H54 (cell line): ENCODE measurements around the gene FAM114A1.
A peak's percentile ranks its signal among the peaks of the same experiment; 100 is the strongest.

Experiments used
- DNase-seq: peaks from one replicate; pipeline ENCODE4 v3.0.0; 2011; ENCODE audit warnings: low spot score, mixed read lengths; ENCODE audit not compliant: insufficient read length
- FAIRE-seq: peaks from 3 replicates; lab custom pipeline; 2011; peaks lifted over from hg19 to GRCh38; lab: Jason Lieb, UNC
- POLR2A ChIP-seq: IDR thresholded peaks from 2 replicates; pipeline ENCODE4 v1.6.1; 2011; ENCODE audit warnings: low read depth, mild to moderate bottlenecking, low read length

Gene FAM114A1

DNA sequence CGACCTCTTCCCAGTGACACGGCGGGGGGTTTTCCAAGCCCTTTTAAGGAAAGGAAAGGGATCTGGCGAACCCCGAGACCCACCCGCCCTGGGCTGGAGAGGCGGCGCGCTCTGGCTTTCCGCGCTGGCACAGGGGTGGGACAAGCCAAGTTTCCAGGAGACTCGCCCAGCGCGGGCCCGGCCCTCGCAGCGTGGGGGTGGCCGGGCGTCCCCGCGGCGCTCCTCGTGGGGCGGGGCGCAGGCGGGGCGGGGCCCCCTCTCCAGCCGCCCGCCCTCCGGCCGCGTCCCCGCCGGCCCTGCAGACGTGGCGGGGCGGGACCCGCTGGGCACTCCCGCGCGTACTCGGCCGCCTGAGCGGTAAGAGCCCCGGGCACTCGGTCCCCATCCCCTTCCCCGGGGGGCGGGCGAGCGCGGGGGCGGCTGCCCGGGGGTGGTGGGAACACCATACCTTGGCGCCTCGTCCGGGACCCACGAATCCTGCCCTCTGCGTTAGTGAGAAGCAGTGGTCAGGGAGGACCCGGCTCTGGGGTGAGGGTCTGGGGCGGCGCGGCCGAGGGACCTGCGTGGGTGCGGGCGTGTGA is at the start of gene FAM114A1:
Gene FAM114A1 (plus strand): TSS at position 329 of the 581 bp plus-strand sequence. CDS start 10,273 bp downstream, outside the sequence.
- FAIRE-seq (no peak), DNase-seq (peak; percentile 70)
- peak; percentile 45 for TF ChIP-seq POLR2A

DNA sequence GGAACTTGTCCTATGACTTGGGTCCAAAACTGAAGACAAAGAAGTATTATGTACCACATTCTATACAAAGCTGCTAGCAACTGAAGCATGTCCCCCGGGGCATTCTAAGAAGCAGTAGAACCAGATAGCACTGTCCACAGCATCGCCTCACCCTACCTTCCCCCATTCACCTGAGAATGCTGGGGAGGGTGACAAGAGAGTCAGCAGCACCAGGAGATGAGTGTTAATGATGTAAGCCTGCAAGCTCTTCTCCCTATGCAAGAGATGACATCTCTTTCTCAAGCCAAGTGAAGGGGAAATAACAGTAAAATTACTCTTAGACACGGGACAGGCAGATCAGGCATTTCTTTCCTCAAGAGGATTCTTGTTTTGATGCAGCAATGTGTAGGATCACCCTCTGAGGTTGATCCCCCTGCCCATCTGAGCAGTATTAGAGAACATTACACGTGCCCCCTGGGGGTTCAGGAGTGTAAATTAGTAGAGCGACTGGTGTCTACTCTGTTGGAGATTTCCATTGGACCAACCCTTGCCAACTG is 49.1 kb upstream of the FAM114A1 start:
- FAIRE-seq (no peak), DNase-seq (no peak)
- no peak for TF ChIP-seq POLR2A

DNA sequence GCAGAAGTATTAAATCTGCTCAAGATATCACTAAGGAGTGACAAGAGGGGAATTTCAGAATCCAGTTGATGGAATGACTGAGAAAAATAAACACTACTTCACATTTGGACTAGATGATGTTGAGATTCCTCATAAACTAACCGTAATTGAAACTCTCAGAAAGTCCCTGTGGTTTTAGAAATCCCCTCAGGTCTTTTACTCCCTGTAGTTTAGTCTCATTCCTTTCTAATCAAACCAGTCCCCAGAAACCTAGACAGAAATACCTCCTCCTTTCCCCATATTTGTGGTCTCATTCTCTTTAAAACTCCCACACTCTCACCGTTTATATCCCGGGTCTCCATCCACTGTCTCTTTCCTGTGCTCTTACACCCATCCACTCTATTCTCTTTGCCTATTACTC is 48.0 kb upstream of the FAM114A1 start:
- no peak for DNase-seq
- TF ChIP-seq POLR2A, result no peak
- FAIRE-seq, result no peak

DNA sequence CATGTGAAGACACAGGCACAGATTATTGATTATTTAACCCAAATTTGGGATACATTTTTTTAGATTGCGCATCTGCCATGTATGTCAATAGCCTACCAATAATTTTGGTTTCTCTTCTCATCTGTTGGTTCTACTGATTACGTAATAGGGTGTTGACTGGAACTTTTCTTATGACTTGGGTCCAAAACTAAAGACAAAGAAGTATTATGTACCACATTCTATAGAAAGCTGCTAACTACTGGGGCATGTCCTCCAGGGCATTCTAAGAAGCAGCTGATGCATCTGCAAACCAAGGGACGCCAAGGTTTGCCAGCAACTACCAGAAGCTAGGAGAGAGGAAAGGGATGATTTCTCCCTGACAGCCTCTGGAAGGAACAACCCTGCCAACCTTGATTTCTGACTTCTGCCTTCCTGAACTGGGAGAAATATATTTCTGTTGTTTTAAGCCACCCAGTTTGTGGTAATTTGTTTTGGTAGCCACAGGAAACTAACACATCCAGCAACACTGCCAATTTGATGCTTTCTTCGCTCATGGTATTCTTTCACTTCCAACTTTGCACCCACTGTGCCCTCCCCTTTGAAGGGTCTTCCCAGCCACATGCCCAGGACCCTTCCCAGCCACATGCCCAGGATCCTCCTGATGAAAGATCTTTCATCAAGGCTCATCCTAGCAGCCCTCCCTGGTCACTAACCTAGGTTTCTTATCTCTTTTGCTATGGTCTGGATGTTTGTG is 47.1 kb upstream of the FAM114A1 start:
- TF ChIP-seq POLR2A, result no peak
- DNase-seq, result no peak
- no peak for FAIRE-seq

DNA sequence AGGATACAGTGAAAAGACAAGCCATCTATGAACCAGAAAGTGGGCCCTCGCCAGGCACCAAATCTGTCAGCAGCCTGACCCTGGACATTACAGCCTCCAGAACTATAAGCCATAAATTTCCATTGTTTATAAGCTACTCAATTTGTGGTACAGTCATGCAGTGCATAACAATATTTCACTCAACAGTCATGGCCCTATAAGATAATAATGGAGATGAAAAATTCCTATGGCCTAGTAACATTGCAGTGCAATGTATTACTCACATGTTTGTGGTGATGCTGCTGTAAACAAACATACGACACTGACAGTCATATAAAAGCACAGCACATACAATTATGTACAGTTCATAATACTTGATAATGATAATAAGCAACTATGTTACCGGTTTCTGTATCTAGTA is 45.9 kb upstream of the FAM114A1 start:
- FAIRE-seq, result no peak

DNA sequence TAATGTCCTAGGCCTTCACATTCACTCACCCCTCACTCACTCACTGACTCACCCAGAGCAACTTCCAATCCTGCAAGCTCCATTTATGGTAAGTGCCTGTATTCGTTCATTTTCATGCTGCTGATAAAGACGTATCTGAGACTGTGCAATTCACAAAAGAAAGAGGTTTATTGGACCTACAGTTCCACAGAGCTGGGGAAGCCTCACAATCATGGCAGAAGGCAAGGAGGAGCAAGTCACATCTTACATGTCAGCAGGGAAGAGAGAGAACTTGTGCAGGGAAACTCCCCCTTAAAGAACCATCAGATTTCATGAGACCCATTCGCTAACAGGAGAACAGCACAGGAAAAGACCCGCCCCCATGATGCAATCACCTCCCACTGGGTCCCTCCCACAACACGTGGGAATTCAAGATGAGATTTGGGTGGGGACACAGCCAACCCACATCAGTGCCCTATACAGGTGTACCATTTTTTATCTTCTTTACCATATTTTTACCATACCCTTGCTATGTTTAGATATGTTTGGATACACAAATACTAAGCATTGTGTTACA is 44.8 kb upstream of the FAM114A1 start:
- DNase-seq, result no peak
- FAIRE-seq, result no peak

More for the DNA sequence above, 45.9 kb upstream of the FAM114A1 start:
- DNase-seq, result no peak
- TF ChIP-seq POLR2A, result no peak

DNA sequence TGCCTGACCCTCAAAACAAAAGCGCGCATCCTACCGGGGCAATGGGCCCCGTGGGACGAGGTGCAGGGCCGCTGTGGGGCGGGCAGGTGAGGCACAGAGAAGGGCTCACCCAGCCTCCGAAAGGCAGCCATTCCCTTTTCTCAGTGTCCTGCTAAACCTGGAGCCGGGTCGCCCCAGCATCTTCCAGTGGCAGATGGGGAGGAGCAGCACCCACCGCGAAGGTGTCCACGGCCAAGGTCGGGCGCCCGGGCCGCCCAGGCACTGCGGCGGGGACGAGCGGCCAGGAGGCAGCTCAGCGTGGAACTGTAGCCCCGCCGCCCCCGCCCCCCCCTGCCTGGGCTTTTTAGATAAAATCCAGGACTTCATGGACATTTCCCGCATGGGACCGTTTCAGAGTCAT is 43.8 kb upstream of the FAM114A1 start:
- FAIRE-seq, result no peak
- DNase-seq, result no peak
- TF ChIP-seq POLR2A, result no peak

More for the DNA sequence above, 44.8 kb upstream of the FAM114A1 start:
- no peak for TF ChIP-seq POLR2A

DNA sequence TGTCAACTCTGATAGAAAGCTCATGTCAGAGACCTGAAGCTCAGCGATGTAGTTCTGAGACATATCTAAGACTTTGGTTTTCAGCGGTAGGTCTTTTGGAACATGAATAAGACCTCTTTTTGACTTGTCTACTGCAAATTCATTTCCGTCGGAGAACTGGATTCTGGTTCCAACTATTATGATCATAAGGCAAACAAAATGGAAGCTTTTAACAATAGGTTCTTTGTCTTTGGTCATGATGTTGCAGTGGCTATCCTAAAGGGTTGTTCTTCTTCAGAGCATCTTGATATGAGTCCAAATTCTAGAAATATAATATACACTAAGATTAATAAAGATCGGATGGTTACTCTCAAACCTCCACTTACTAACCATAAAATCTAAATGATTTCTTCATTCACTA is 38.4 kb upstream of the FAM114A1 start:
- TF ChIP-seq POLR2A, result no peak
- DNase-seq (no peak), FAIRE-seq (no peak)

DNA sequence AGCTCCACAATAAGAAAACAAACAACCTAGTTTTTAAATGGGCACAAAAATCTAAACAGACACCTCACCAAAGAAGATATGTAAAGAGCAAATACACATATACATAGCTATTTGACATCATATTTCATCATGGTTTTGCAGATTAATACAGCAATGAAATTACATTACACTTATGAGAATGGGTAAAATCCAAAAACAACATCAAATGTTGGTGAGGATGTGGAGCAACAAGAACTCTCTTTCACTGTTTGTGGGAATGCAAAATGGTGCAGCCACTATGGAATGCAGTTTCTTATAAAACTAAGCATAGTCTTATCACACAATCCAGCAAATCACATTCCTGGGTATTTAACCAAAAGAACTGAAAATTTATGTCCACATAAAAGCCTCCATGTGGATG is 36.0 kb upstream of the FAM114A1 start:
- FAIRE-seq (no peak), DNase-seq (no peak)
- no peak for TF ChIP-seq POLR2A

DNA sequence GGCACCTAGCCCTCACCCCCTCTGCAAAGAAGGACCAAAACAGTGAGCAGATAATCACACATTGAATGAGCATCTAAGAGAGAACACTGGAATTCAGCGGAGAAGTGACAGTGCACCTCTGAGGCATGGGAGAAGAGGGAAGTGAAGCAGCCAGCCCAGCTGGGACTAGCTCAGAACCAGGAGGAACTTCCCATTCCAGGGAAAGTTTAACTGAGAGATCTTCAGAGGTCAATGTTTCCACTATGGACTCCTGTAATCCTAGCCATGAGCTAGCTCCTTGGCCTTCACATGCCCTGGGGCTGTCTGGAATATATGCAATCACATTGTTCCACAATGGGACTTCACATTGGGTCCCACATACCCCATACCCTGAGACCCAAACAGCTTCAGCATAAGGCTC is 35.4 kb upstream of the FAM114A1 start:
- DNase-seq (no peak), FAIRE-seq (no peak)
- no peak for TF ChIP-seq POLR2A

DNA sequence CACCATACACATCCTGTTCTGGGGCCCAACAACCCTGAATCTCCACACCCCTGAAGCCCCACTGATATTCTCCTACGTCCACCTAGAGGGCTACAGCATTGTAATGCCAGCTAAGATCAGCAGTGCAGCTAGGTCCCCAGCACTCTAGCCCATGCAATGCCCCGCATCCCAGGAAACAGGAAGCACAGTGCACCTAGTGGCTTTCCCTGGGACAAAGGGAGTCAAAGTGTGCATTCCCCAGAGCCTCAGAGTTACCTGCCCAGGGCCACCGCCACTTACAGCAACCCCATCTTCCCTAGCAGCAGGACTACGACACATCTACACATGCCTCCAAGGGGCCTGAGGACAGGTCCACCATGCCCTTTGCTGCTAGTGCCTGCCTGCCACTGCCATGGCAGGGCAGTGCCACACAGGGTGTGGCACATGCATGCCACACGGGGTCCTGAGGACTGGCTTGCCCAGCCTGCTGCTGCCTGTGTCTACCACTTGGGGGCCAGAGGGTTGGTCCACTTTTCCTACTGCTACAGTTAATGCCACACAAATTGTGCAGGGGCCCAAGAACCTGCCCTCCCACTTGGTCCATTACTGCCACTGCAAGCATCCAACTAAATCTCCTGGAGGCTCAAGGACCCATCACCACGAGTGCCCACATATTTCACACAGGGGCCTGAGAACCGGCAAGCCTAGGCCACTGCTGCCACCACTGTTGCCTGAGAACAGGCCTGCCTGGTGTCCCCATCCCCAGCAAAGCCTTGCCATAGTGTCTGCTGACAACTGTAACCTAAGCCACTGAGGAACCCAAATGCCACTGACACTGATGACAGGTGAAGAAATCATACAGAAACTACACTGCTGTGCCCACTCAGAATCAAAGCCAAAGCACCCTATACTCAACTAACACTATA is 34.7 kb upstream of the FAM114A1 start:
- DNase-seq, result no peak

DNA sequence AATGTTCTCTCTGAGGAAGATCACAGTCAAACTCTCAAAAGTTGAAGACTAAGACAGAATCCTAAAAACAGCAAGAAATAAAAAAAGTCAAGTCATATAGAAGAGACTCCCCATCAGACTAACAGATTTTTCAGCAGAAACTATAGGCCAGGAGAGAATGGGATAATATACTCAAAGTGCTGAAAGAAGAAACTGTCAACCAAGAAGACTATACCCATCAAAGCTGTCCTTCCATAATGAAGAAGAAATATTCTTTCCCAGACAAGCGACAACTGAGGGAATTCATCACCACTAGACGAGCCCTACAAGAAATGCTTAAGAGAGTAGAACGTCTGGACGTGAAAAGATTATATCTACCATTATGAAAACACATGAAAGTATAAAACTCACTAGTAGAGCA is 33.0 kb upstream of the FAM114A1 start:
- no peak for TF ChIP-seq POLR2A
- no peak for FAIRE-seq
- DNase-seq, result no peak

More for the DNA sequence above, 34.7 kb upstream of the FAM114A1 start:
- FAIRE-seq, result no peak
- TF ChIP-seq POLR2A, result no peak

DNA sequence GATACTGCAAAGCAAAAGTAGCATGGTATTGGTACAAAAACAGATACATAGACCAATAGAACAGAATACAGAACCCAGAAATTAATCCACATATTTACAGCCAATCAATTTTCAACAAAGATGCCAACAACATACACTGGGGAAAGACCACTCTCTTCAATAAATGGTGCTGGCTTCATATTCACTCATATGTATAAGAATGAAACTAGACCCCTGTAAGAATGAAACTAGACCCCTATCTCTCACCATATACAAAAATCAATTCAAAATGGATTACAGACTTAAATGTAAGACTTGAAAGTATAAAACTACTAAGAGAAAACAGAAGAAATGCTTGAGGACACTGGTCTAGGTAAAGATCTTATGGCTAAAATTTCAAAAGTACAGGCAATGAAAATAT is 30.3 kb upstream of the FAM114A1 start:
- DNase-seq (no peak), FAIRE-seq (no peak)
- TF ChIP-seq POLR2A, result no peak
